H1 (cell line): ENCODE results near the gene INSYN2A. TPM values are rescaled to one million over a fixed set of nuclear protein-coding genes. Genes with fewer than 3 reads are reported as not detected.

ENCODE experiments used
- CTCF ChIA-PET: fragments of 300-600 bp; sonication (Branson Sonifier 250); formaldehyde crosslinking; loops from one replicate; lab custom pipeline; 2021; ENCODE audit not compliant: partially characterized antibody; lab: Charles Lee
- POLR2A ChIA-PET: fragments of 300-600 bp; sonication (Branson Sonifier 250); formaldehyde crosslinking; loops from one replicate; lab custom pipeline; 2021; ENCODE audit warnings: inconsistent platforms; ENCODE audit not compliant: partially characterized antibody; lab: Charles Lee
- DNase-seq, 2 experiments: peaks; one replicate each; pipeline versions ENCODE4 v3.0.0 to v3.0.0-alpha.2; 2010 to 2022; ENCODE audit warnings: low spot score in 2 of 2, low read depth in 1 of 2, mixed read lengths in 1 of 2
- FAIRE-seq: peaks from 2 replicates; lab custom pipeline; 2011; peaks lifted over from hg19 to GRCh38; lab: Jason Lieb, UNC
- H2AFZ ChIP-seq: 2 replicates; pipeline ENCODE4 v1.8.1; 2012; ENCODE audit warnings: low read length, inconsistent platforms
- H2AK5ac ChIP-seq: 2 replicates; pipeline ENCODE4 v1.6.1; 2013; ENCODE audit warnings: low read depth, low read length
- H2BK120ac ChIP-seq: replicated peaks from 2 replicates; pipeline ENCODE3; 2013; ENCODE audit warnings: low read depth, low read length, inconsistent platforms
- H2BK12ac ChIP-seq: 2 replicates; pipeline ENCODE4 v1.6.1; 2013; ENCODE audit warnings: low read depth, low read length
- H2BK15ac ChIP-seq: 2 replicates; pipeline ENCODE4 v1.6.1; 2013; ENCODE audit warnings: low read length
- H2BK20ac ChIP-seq: 2 replicates; pipeline ENCODE4 v1.6.1; 2013; ENCODE audit warnings: low read length
- H2BK5ac ChIP-seq: 2 replicates; pipeline ENCODE4 v1.6.1; 2013; ENCODE audit warnings: low read depth, low read length
- H3K14ac ChIP-seq: 2 replicates; pipeline ENCODE4 v1.6.1; 2013; ENCODE audit warnings: inconsistent platforms; ENCODE audit not compliant: insufficient read length
- H3K18ac ChIP-seq: 2 replicates; pipeline ENCODE4 v1.6.1; 2013; ENCODE audit warnings: low read length; ENCODE audit errors: extremely low read depth
- H3K23ac ChIP-seq: 2 replicates; pipeline ENCODE4 v1.6.1; 2013; ENCODE audit warnings: inconsistent platforms; ENCODE audit not compliant: insufficient read length
- H3K23me2 ChIP-seq: 2 replicates; pipeline ENCODE4 v1.6.1; 2013; ENCODE audit warnings: low read depth, low read length
- H3K27ac ChIP-seq: 2 replicates; pipeline ENCODE4 v1.6.1; 2011; ENCODE audit warnings: low read depth, low read length, inconsistent platforms
- H3K27me3 ChIP-seq, 4 experiments: replicated peaks in 1 of 4; 1 replicate in 1 of 4; 2 replicates in 3 of 4; pipeline versions ENCODE4 v1.6.1 to v1.8.1; 2011 to 2013; ENCODE audit warnings: low read length in 3 of 4, mild to moderate bottlenecking in 3 of 4, inconsistent platforms in 2 of 4, mixed read lengths in 2 of 4, moderate library complexity in 1 of 4; ENCODE audit not compliant: control insufficient read depth in 3 of 4, insufficient read depth in 3 of 4; ENCODE audit errors: extremely low read depth in 1 of 4
- H3K36me3 ChIP-seq, 4 experiments: 2 replicates each; pipeline versions ENCODE4 v1.6.1 to v1.8.1; 2011 to 2013; ENCODE audit warnings: mild to moderate bottlenecking in 4 of 4, low read length in 3 of 4, moderate library complexity in 2 of 4, control low read depth in 1 of 4, inconsistent platforms in 1 of 4; ENCODE audit not compliant: insufficient read depth in 4 of 4, control insufficient read depth in 2 of 4
- H3K4ac ChIP-seq: replicated peaks from 2 replicates; pipeline ENCODE3; 2013; ENCODE audit warnings: low read length, low read depth, mixed read lengths, inconsistent platforms; ENCODE audit not compliant: insufficient read length
- H3K4me1 ChIP-seq, 4 experiments: replicated peaks in 1 of 4; 1 replicate in 1 of 4; 2 replicates in 3 of 4; pipeline versions ENCODE4 v1.6.1 to v1.8.1; 2011 to 2013; ENCODE audit warnings: low read length in 3 of 4, inconsistent platforms in 2 of 4, mixed read lengths in 1 of 4; ENCODE audit not compliant: insufficient read depth in 4 of 4, control insufficient read depth in 3 of 4
- H3K4me2 ChIP-seq, 2 experiments: 2 replicates each; pipeline versions ENCODE4 v1.6.1 to v1.8.1; 2011 to 2013; ENCODE audit warnings: low read depth in 2 of 2, low read length in 2 of 2, control low read depth in 1 of 2, inconsistent platforms in 1 of 2, mild to moderate bottlenecking in 1 of 2; ENCODE audit not compliant: insufficient read depth in 1 of 2
- H3K4me3 ChIP-seq, 4 experiments: fragments of 200-600, 300-600 bp in 1 of 4; sonication (generic), shearing (Covaris generic), sonication (Bioruptor Twin) in 1 of 4; 2 replicates each; pipeline versions ENCODE4 v1.5.1 to v1.8.1; 2011 to 2016; ENCODE audit warnings: low read length in 4 of 4, low read depth in 3 of 4, control low read depth in 2 of 4, inconsistent platforms in 2 of 4, mild to moderate bottlenecking in 2 of 4, mixed read lengths in 1 of 4, moderate library complexity in 1 of 4; ENCODE audit not compliant: insufficient read depth in 2 of 4; ENCODE audit errors: extremely low read depth in 1 of 4
- H3K56ac ChIP-seq: replicated peaks from 2 replicates; pipeline ENCODE3; 2013; ENCODE audit warnings: low read depth, mild to moderate bottlenecking, mixed read lengths, low read length, inconsistent platforms; ENCODE audit not compliant: insufficient read length
- H3K79me1 ChIP-seq: 2 replicates; pipeline ENCODE4 v1.6.1; 2013; ENCODE audit warnings: low read depth, low read length, control low read depth
- H3K79me2 ChIP-seq, 2 experiments: 2 replicates each; pipeline versions ENCODE4 v1.6.1 to v1.8.1; 2012 to 2013; ENCODE audit warnings: low read length in 2 of 2, mild to moderate bottlenecking in 2 of 2, inconsistent platforms in 1 of 2; ENCODE audit not compliant: insufficient read depth in 2 of 2, control insufficient read depth in 1 of 2
- H3K9ac ChIP-seq, 4 experiments: replicated peaks in 1 of 4; 1 replicate in 1 of 4; 2 replicates in 3 of 4; pipeline versions ENCODE4 v1.6.1 to v1.8.1; 2011 to 2013; ENCODE audit warnings: low read depth in 3 of 4, low read length in 3 of 4, control low read depth in 2 of 4, mild to moderate bottlenecking in 2 of 4, moderate library complexity in 2 of 4, inconsistent platforms in 1 of 4; ENCODE audit errors: extremely low read depth in 1 of 4
- H3K9me3 ChIP-seq, 2 experiments: 2 replicates each; pipeline versions ENCODE4 v1.6.1 to v1.8.1; 2012 to 2013; ENCODE audit warnings: mild to moderate bottlenecking in 2 of 2, moderate library complexity in 2 of 2, control low read depth in 1 of 2, inconsistent platforms in 1 of 2, low read depth in 1 of 2, low read length in 1 of 2, mixed read lengths in 1 of 2; ENCODE audit not compliant: insufficient read depth in 2 of 2
- H4K20me1 ChIP-seq, 2 experiments: replicated peaks in 1 of 2; 2 replicates each; pipeline versions ENCODE3 to v1.8.1; 2011 to 2013; ENCODE audit warnings: inconsistent platforms in 2 of 2, low read length in 2 of 2, mild to moderate bottlenecking in 1 of 2; ENCODE audit not compliant: insufficient read depth in 2 of 2, control insufficient read depth in 1 of 2
- H4K5ac ChIP-seq: 2 replicates; pipeline ENCODE4 v1.6.1; 2013; ENCODE audit warnings: low read length, low read depth, mixed read lengths, inconsistent platforms; ENCODE audit not compliant: insufficient read length
- H4K8ac ChIP-seq: 2 replicates; pipeline ENCODE4 v1.8.0; 2013; ENCODE audit warnings: mild to moderate bottlenecking, moderate library complexity, low read length, inconsistent platforms; ENCODE audit not compliant: insufficient read depth; ENCODE audit errors: extremely low read depth
- H4K91ac ChIP-seq: replicated peaks from 2 replicates; pipeline ENCODE3; 2013; ENCODE audit warnings: low read length, mixed read lengths, inconsistent platforms; ENCODE audit not compliant: insufficient read length
- BACH1 ChIP-seq: IDR thresholded peaks from 2 replicates; pipeline ENCODE4 v1.6.1; 2012; ENCODE audit warnings: low read length, improper control_type of control experiment
- CHD2 ChIP-seq: IDR thresholded peaks from 2 replicates; pipeline ENCODE4 v1.6.1; 2012; ENCODE audit warnings: low read length, improper control_type of control experiment
- CREB1 ChIP-seq: IDR thresholded peaks from 2 replicates; pipeline ENCODE4 v1.6.1; 2012; ENCODE audit warnings: inconsistent platforms
- JUN ChIP-seq: IDR thresholded peaks from 2 replicates; pipeline ENCODE4 v1.6.1; 2011; ENCODE audit warnings: low read depth, mild to moderate bottlenecking, improper control_type of control experiment, low read length
- RBBP5 ChIP-seq: IDR thresholded peaks from 2 replicates; pipeline ENCODE4 v1.7.1; 2012; ENCODE audit warnings: low read depth, mild to moderate bottlenecking, inconsistent platforms, low read length, moderate library complexity, borderline replicate concordance
- RXRA ChIP-seq: IDR thresholded peaks from 2 replicates; pipeline ENCODE4 v1.6.1; 2011; ENCODE audit warnings: low read depth, mild to moderate bottlenecking, low read length, moderate library complexity; ENCODE audit not compliant: insufficient read depth
- SP2 ChIP-seq: IDR thresholded peaks from 2 replicates; pipeline ENCODE4 v1.6.1; 2012; ENCODE audit warnings: mild to moderate bottlenecking, low read length, inconsistent platforms
- SRF ChIP-seq: IDR thresholded peaks from 2 replicates; pipeline ENCODE4 v1.6.1; 2011; ENCODE audit warnings: mild to moderate bottlenecking, low read depth, low read length, moderate library complexity
- TAF1 ChIP-seq: IDR thresholded peaks from 2 replicates; pipeline ENCODE4 v1.6.1; 2011; ENCODE audit warnings: mild to moderate bottlenecking, low read depth, low read length
- TAF7 ChIP-seq: optimal IDR thresholded peaks from 2 replicates; pipeline ENCODE3; 2011; ENCODE audit warnings: low read depth, mild to moderate bottlenecking, inconsistent platforms, low read length, moderate library complexity, borderline replicate concordance
- WGBS, 2 experiments: shearing (Covaris generic) in 1 of 2; methylation state at CpG; one replicate each; pipeline versions ENCODE4 v1.1.6 to v1.1.7; 2013 to 2015; ENCODE audit warnings: low lambda C conversion rate in 2 of 2, mixed read lengths in 2 of 2, inconsistent platforms in 1 of 2, low coverage in 1 of 2, missing lambda C conversion rate in 1 of 2; ENCODE audit not compliant: insufficient replicate concordance in 2 of 2, insufficient coverage in 1 of 2, insufficient read length in 1 of 2; ENCODE audit errors: extremely low coverage in 1 of 2, missing lambda C conversion rate in 1 of 2; 5-methylcytosine and 5-hydroxymethylcytosine counted together
- polyA plus RNA-seq, 7 experiments: library from polyadenylated mRNA; depleted of rRNA in 3 of 7; stranded (reverse) in 5 of 7; unstranded in 2 of 7; fragments of >200 nt in 5 of 7; fragments of 200-250 nt in 2 of 7; gene quantifications; 1 replicate in 5 of 7; 2 replicates in 1 of 7; 4 replicates in 1 of 7; pipeline versions ENCODE4 v1.2.1 to v1.2.3, GENCODE V29; 2011 to 2013; ENCODE audit warnings: missing spikeins in 2 of 7, mixed read lengths in 2 of 7
- total RNA-seq: library from RNA; stranded (reverse); fragmentation: NEBNext Ultra II Directional; extraction: Animal tissue kit (Norgen Biotek cat#: 25700); gene quantifications from 2 replicates; pipeline ENCODE4 v1.2.1, GENCODE V29; 2021
- TF ChIP-seq, protein P1 (sequence below): IDR thresholded peaks from 2 replicates; pipeline ENCODE4 v1.6.1; 2012; ENCODE audit warnings: inconsistent platforms

The INSYN2A gene
- total and polyA plus RNA-seq, 2 of the 8 experiments (the other 6 are each of a cell fraction or from before 2014, with no cell fraction given): 0.11 to 0.19 TPM

DNA sequence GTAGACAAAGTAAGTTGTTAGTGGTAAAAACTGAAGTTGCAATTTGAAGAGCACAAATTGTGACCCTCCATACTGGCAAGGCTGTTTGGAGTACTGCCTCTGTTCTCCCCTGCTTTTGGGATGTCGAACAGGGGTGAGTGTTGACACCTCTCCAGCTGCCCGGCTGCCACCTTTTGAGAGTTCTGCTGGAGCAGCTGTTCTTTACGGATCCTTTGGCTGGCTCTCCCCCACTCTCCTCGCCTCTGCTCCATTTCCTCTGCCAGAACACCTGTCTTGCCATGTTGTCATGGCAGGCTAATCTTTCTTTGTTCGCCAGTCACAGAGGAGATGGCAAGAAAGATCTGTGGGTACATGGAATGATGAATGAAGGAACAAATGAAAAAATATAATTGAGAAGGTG, 34.9 kb downstream of the INSYN2A start:
- Histone ChIP-seq H3K23ac (no peak overlapping the region), H3K14ac (no peak overlapping the region), H3K9ac (no peak overlapping the region), H3K4me1 (no peaks in the 10 kb centered on the region)
- TF ChIP-seq TAF7: no peak
- TF ChIP-seq TAF1: no peak
- no peak for TF ChIP-seq RXRA
- no peak for TF ChIP-seq SP2
- no peak for TF ChIP-seq SRF
- no peak for TF ChIP-seq JUN
- TF ChIP-seq CHD2: no peak
- no peak for TF ChIP-seq RBBP5
- TF ChIP-seq BACH1: no peak
- TF ChIP-seq CREB1: no peak
- TF ChIP-seq, protein P1, sequence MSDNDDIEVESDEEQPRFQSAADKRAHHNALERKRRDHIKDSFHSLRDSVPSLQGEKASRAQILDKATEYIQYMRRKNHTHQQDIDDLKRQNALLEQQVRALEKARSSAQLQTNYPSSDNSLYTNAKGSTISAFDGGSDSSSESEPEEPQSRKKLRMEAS: no peak
- TF ChIP-seq, all 59 proteins: peak for 0
- Histone ChIP-seq H3K18ac (no peak overlapping the region), H2AK5ac (no peak overlapping the region), H3K56ac (no peak overlapping the region), H2AFZ (no peak overlapping the region), H4K8ac (no peak overlapping the region), H3K79me1 (no peaks in the 10 kb centered on the region), H4K20me1 (peaks cover 0 to 2% of the 10 kb centered on the region in 2 experiments), H2BK12ac (no peak overlapping the region), H3K4me3 (no peak overlapping the region), H2BK120ac (no peak overlapping the region), H3K23me2 (no peaks in the 10 kb centered on the region), H3K4me2 (no peak overlapping the region), H3K36me3 (no peaks in the 10 kb centered on the region), H3K9me3 (no peaks in the 10 kb centered on the region), H2BK15ac (no peak overlapping the region), H3K4ac (no peak overlapping the region), H3K27me3 (no peaks in the 10 kb centered on the region), H4K5ac (no peak overlapping the region), H4K91ac (no peak overlapping the region), H3K27ac (no peak overlapping the region), H2BK5ac (no peak overlapping the region), H3K79me2 (no peaks in the 10 kb centered on the region), H2BK20ac (no peak overlapping the region)
- ChIA-PET POLR2A (interaction anchor here (1.0 kb wide), 1 partner anchor 11 kb away, joined by 3 read pairs; no protein-coding TSS in a partner anchor), CTCF (no interaction called here)
- FAIRE-seq: no peak
- no peak for DNase-seq
- 83% methylated on average over 5 of the region's 5 CpGs; no CpG with 5 or more reads in 1 of the 2 experiments for WGBS, 2 experiments
